ENCODE data around the gene CNOT4.

Gene CNOT4

DNA sequence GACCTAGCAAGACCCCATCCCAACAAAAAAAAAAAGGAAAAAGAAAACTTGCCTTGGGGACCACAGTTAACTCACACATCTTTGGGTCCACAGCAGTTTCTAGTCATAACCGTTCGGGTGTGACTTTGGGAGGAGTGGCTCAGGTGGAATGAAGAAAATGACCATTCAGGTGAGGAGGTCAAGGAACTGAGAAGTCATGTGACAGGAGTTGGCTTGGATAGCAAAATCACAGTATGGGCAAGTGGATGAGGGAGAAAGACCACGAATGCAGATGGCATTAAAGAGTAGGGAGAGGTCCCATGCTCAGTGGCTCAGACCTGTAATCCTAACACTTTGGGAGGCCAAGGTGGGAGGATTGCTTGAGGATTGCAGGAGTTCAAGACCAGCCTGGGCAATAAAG lies 17.1 kb upstream of the CNOT4 start:
- H4K20me1 ChIP-seq (ENCODE audit: insufficient read depth, low read length): no peaks in the 10 kb centered on the region
- H3K9ac ChIP-seq (ENCODE audit: low read depth, low read length): no peak overlapping the region
- H3K4me2 ChIP-seq (ENCODE audit: insufficient read depth, low read length): no peak overlapping the region
- no peaks in the 10 kb centered on the region for H3K79me2 ChIP-seq (ENCODE audit: insufficient read depth, low read length)
- H3K27me3 ChIP-seq (ENCODE audit: insufficient read depth, low read length, poor library complexity): peaks cover 4% of the 10 kb centered on the region
- ATAC-seq (ENCODE audit: insufficient read depth, low read depth) (no peak), DNase-seq (no peak)
- H3K27ac ChIP-seq (ENCODE audit: low read length): no peak overlapping the region
- no peak overlapping the region for H2AFZ ChIP-seq (ENCODE audit: low read depth, low read length)
- H3K9me3 ChIP-seq (ENCODE audit: insufficient read depth, low read length, severe bottlenecking): no peaks in the 10 kb centered on the region
- H3K36me3 ChIP-seq (ENCODE audit: insufficient read depth, low read length): no peaks in the 10 kb centered on the region
- H3K4me1 ChIP-seq (ENCODE audit: insufficient read depth, low read length): no peaks in the 10 kb centered on the region
- TF ChIP-seq, protein P1, sequence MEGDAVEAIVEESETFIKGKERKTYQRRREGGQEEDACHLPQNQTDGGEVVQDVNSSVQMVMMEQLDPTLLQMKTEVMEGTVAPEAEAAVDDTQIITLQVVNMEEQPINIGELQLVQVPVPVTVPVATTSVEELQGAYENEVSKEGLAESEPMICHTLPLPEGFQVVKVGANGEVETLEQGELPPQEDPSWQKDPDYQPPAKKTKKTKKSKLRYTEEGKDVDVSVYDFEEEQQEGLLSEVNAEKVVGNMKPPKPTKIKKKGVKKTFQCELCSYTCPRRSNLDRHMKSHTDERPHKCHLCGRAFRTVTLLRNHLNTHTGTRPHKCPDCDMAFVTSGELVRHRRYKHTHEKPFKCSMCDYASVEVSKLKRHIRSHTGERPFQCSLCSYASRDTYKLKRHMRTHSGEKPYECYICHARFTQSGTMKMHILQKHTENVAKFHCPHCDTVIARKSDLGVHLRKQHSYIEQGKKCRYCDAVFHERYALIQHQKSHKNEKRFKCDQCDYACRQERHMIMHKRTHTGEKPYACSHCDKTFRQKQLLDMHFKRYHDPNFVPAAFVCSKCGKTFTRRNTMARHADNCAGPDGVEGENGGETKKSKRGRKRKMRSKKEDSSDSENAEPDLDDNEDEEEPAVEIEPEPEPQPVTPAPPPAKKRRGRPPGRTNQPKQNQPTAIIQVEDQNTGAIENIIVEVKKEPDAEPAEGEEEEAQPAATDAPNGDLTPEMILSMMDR (IDR thresholded peaks at IDR 0.05; ENCODE audit: borderline replicate concordance, extremely low read depth, low read length, poor library complexity, severe bottlenecking): no peak
- TF ChIP-seq EZH2 (IDR thresholded peaks at IDR 0.05; ENCODE audit: borderline replicate concordance, low read depth, low read length, severe bottlenecking): no peak
- H3K4me3 ChIP-seq (ENCODE audit: low read depth in 1 of 2, low read length in 2 of 2): no peak overlapping the region

DNA sequence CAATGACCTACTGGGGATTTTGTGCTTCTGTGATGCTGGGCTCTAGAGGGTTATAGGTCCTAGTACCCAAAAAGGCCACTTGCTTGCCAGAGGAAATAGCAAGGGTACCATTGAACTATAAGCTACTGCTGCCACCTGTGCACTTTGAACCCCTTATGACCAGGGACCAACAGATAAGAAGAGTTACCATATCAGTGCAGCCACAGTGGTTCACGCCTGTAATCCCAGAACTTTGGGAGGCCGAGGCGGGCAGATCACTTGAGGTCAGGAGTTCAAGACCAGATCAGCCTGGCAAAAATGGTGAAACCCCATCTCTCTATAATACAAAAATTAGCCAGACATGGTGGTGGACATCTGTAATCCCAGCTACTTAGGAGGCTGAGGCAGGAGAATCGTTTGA lies 15.5 kb upstream of the CNOT4 start:
- TF ChIP-seq, protein P1 (IDR thresholded peaks at IDR 0.05; ENCODE audit: borderline replicate concordance, extremely low read depth, low read length, poor library complexity, severe bottlenecking): no peak
- no peak for TF ChIP-seq EZH2 (IDR thresholded peaks at IDR 0.05; ENCODE audit: borderline replicate concordance, low read depth, low read length, severe bottlenecking)
- no peaks in the 10 kb centered on the region for H4K20me1 ChIP-seq (ENCODE audit: insufficient read depth, low read length)
- ATAC-seq (ENCODE audit: insufficient read depth, low read depth): no peak
- H3K9ac ChIP-seq (ENCODE audit: low read depth, low read length): no peak overlapping the region
- H3K9me3 ChIP-seq (ENCODE audit: insufficient read depth, low read length, severe bottlenecking): no peaks in the 10 kb centered on the region
- peaks cover under 1% of the 10 kb centered on the region for H3K27me3 ChIP-seq (ENCODE audit: insufficient read depth, low read length, poor library complexity)
- H2AFZ ChIP-seq (ENCODE audit: low read depth, low read length): no peak overlapping the region
- no peaks in the 10 kb centered on the region for H3K79me2 ChIP-seq (ENCODE audit: insufficient read depth, low read length)
- no peak overlapping the region for H3K4me3 ChIP-seq (ENCODE audit: low read depth in 1 of 2, low read length in 2 of 2)
- H3K4me2 ChIP-seq (ENCODE audit: insufficient read depth, low read length): no peak overlapping the region
- H3K4me1 ChIP-seq (ENCODE audit: insufficient read depth, low read length): no peaks in the 10 kb centered on the region
- DNase-seq: no peak
- no peak overlapping the region for H3K27ac ChIP-seq (ENCODE audit: low read length)
- H3K36me3 ChIP-seq (ENCODE audit: insufficient read depth, low read length): no peaks in the 10 kb centered on the region

DNA sequence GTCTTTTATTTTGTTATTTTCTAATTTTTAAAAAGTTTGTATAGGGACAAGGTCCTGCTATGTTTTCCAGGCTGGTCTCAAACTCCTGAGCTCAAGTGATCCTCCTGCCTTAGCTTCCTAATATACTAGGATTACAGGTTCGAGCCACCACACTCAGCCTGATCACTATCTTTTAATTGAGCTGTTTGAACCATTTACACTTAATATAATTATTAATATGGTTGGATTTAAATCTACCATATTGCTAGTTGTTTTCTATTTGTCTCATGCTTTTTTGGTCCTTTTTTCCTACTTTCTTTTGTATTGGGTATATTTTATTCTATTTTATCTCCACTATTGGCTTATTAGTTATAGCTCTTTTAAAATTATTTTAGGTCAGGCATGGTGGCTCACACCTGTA lies 13.2 kb upstream of the CNOT4 start:
- no peak overlapping the region for H3K4me3 ChIP-seq (ENCODE audit: low read depth in 1 of 2, low read length in 2 of 2)
- H3K36me3 ChIP-seq (ENCODE audit: insufficient read depth, low read length): no peaks in the 10 kb centered on the region
- ATAC-seq (ENCODE audit: insufficient read depth, low read depth): no peak
- H3K4me1 ChIP-seq (ENCODE audit: insufficient read depth, low read length): no peaks in the 10 kb centered on the region
- H3K9ac ChIP-seq (ENCODE audit: low read depth, low read length): no peak overlapping the region
- no peaks in the 10 kb centered on the region for H3K9me3 ChIP-seq (ENCODE audit: insufficient read depth, low read length, severe bottlenecking)
- H2AFZ ChIP-seq (ENCODE audit: low read depth, low read length): no peak overlapping the region
- H3K4me2 ChIP-seq (ENCODE audit: insufficient read depth, low read length): no peak overlapping the region
- no peak overlapping the region for H3K27ac ChIP-seq (ENCODE audit: low read length)
- TF ChIP-seq EZH2 (IDR thresholded peaks at IDR 0.05; ENCODE audit: borderline replicate concordance, low read depth, low read length, severe bottlenecking): no peak
- TF ChIP-seq, protein P1 (IDR thresholded peaks at IDR 0.05; ENCODE audit: borderline replicate concordance, extremely low read depth, low read length, poor library complexity, severe bottlenecking): no peak
- no peaks in the 10 kb centered on the region for H3K27me3 ChIP-seq (ENCODE audit: insufficient read depth, low read length, poor library complexity)
- no peaks in the 10 kb centered on the region for H4K20me1 ChIP-seq (ENCODE audit: insufficient read depth, low read length)
- no peak for DNase-seq
- H3K79me2 ChIP-seq (ENCODE audit: insufficient read depth, low read length): no peaks in the 10 kb centered on the region

DNA sequence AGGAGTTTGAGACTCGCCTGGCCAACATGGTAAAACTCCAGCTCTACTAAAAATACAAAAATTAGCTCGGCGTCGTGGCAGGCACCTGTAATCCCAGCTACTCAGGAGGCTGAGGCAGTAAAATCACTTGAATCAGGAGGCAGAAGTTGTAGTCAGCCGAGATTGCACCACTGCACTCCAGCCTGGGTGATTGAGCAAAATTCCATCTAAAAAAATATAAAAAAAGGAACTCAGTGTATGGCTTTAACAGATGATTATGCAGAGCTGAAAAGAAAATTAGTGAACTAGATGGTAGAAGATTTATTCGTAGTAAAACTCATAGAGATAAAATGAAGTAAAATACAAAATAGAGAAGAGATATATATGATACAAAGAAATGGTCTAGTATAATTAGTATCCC lies 12.6 kb upstream of the CNOT4 start:
- no peak for DNase-seq
- no peak overlapping the region for H3K27ac ChIP-seq (ENCODE audit: low read length)
- no peak overlapping the region for H2AFZ ChIP-seq (ENCODE audit: low read depth, low read length)

More for the DNA sequence above, 12.6 kb upstream of the CNOT4 start:
- TF ChIP-seq, protein P1 (IDR thresholded peaks at IDR 0.05; ENCODE audit: borderline replicate concordance, extremely low read depth, low read length, poor library complexity, severe bottlenecking): no peak
- no peak for TF ChIP-seq EZH2 (IDR thresholded peaks at IDR 0.05; ENCODE audit: borderline replicate concordance, low read depth, low read length, severe bottlenecking)
- Histone ChIP-seq H3K9ac (ENCODE audit: low read depth, low read length) (no peak overlapping the region), H4K20me1 (ENCODE audit: insufficient read depth, low read length) (no peaks in the 10 kb centered on the region), H3K4me1 (ENCODE audit: insufficient read depth, low read length) (no peaks in the 10 kb centered on the region), H3K4me3 (ENCODE audit: low read depth in 1 of 2, low read length in 2 of 2) (no peak overlapping the region), H3K79me2 (ENCODE audit: insufficient read depth, low read length) (no peaks in the 10 kb centered on the region), H3K36me3 (ENCODE audit: insufficient read depth, low read length) (no peaks in the 10 kb centered on the region), H3K9me3 (ENCODE audit: insufficient read depth, low read length, severe bottlenecking) (no peaks in the 10 kb centered on the region), H3K27me3 (ENCODE audit: insufficient read depth, low read length, poor library complexity) (no peaks in the 10 kb centered on the region), H3K4me2 (ENCODE audit: insufficient read depth, low read length) (no peak overlapping the region)
- no peak for ATAC-seq (ENCODE audit: insufficient read depth, low read depth)

Data from DND-41 (cell line).